Tongue (tissue), 2 donors: ENCODE results near the gene MIOX. TPM values are rescaled to one million over a fixed set of nuclear protein-coding genes. Genes with fewer than 3 reads are reported as not detected.

Experiments used
- DNase-seq: peaks from one replicate; pipeline ENCODE4 v3.0.0-alpha.2; 2015
- total RNA-seq: library from RNA; depleted of rRNA; stranded (reverse); fragments of >200 nt; gene quantifications from one replicate; pipeline ENCODE4 v1.2.3, GENCODE V29; 2014

MIOX gene
- total RNA-seq, 1 donor from 2014 or later, result not detected

DNA sequence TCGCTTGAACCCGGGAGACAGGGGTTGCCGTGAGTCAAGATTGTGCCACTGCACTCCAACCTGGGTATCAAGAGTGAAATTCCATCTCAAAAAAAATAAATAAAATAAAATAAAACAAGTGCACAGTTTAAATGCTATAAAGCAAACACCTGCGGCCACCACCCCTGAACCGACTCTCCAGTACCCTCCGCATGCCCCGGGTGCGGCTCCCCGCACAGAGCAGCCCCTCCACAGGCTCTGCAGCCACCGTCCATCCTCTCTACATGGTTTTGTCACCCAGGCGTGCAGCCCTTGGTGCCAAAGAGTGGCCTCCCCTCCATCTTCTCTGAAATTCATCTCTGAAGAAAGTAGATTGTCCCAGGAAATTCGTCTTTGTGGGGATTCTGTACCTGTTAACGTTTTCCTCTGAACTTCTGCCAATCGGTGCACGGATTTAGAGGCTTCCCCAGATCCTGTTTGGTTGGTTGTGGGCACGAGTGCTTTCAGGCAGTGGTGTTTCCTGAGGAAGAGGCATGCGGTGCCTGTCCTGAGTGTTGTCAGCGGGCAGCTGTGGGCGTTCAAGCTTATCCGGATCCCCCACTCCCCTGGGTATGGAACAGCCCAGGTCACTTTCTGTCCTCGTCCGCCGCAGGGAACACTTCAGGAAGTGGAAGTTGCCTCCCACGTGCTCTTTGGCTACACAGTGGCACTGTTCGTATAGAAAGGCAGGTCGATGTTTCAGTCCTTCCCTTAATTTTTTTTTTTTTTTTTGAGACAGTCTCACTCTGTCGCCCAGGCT is 4.1 kb downstream of the MIOX start:
- no peak for DNase-seq

DNA sequence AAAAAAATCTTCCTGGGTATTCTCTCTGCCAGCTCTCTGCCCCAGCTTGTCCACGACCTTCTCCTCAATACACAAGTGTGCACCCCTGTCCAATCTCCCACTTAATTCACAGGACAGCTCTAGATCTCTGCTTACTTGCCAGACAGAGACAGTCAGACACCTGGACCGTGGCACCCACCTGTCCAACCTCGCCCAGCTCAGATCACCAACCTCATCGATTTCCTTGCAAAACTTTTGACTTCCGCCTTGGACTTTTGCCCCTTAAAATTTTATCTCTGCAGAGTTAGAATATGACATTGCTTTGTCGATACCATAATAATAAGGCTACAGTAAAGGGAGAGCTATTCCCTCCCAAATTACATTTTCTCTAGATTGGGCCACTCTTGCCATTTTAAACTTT is 10.4 kb downstream of the MIOX start:
- no peak for DNase-seq

DNA sequence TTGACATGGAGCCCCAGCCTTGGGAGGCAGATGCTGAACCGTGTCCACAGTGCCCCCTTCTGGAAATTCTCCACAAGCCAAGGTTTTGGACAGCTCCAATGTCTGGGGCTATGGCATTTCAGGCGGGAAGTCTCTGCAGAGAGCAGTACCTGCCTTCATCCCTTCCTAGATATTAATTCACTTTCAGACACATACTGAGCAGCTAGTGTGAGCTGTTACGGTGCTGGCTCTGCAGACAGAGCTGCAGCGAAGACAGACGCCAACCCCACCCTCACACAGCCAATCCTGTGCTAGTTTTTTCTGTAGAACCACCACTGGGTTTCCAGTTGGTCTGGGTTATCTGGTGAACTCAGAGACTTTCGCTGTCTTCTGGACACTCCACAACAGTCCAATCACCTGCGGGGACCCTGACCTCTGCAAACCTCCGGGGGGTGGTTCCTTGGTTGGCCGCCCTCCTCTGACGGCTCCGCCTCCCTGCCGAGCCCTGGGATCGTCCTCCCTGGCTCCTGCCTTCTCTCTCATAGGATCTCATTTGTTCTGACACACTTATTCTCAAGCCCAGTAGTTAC is 11.7 kb downstream of the MIOX start:
- peak; percentile 73 for DNase-seq

DNA sequence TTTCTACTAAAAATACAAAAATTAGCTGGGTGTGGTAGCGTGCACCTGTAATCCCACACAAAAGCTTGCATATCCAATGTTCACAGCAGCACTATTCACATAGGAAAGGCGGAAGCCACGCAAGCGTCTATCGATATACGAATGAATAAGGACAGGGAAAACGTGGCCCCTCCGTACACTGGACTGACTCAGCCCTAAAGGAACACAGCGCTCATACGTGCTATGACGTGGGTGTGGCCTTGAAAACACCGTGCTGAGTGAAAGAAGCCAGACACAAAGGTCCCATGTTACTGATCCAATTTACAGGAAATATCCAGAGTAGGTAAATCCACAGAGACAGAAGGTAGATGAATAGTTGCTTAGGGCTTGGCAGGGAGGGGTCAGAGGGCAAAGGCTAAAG is 13.8 kb downstream of the MIOX start:
- no peak for DNase-seq

DNA sequence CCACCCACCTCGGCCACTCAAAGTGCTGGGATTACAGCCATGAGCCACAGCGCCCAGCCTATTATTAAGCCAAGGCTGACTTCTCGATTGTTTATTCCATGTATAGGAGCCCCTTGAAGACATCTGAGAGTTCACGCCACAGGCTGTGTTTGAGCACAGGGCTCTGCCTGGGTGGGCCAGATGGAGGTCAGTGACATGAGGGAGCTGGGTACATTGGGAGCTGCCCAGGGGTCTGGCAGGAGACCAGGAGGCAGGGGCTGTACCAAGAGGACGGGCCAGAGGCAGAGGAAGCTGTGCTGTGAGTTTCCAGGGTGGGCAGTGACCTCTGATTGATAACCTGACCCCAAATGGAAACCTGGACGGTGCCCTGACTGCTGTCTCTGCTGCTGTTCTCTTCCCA is 15.4 kb downstream of the MIOX start:
- no peak for DNase-seq

DNA sequence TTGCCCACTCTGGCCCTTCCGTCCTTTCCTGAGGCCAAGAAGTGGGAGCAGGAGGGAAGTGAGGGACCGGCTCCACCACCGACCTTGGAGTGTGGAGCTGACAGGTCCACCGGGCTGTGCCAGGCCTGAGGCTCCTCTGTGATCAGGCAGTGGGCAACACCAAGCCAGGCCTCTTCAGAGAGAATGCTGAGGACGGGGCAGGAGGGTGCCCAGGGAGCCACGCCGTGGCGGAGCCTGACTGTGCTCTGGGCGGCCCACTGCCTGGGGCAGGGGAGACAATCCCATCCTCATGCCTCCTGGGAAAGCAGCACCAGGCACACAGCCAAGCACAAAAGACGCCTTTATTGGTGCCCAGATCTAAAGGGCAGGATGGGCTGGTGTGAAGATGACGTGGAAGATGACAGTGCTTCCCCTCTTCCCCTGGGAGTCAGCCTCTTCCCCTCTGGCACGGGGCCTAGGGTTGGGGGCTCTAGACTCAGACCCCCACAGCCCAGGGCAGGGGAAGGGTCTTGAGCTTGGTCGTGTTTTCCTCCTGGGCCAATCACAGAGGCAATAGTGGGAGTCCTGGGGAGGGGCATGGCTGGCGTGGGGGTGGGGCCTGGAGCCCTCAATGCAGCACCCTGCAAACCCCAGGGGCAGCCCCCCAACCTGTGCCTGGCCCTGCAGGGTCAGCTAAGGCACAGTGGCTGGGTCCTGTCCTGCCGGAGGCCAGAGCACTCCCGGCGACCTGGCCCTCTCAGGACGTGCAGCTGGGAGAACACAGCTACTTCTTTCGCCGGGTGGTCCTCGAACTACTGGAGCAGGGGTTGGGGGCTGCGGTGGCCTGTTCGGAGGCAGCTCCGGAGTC is 16.2 kb downstream of the MIOX start:
- no peak for DNase-seq

DNA sequence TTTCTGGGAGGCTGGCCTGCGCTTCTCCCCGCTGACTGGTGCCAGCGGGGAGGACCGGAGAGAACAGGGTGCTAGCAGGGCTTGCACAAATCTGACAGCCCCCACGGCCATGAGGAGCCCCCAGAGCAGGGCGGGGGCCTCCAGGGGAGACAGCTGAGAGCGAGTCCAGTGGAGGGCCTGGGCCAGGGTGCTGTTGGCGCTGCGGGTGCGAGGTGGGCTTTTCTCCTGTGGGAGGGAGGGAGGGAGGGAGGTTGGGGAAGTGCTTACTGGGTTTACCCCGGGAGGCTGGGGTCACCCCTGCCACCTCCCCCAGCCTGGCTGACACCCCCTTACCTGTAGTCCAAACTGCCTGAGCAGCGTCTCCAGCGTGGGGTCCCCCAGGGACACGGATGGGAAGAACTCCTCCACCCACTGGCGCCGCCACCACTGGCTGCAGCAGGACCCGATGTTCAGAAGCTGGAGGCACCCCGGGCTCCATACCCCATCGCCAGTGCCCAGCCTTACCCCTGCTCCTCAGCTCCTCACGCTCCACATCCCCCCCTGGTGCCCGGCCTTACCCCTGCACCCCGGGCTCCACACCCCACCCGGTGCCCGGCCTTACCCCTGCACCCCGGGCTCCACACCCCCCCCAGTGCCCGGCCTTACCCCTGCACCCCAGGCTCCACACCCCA is 17.0 kb downstream of the MIOX start:
- no peak for DNase-seq

DNA sequence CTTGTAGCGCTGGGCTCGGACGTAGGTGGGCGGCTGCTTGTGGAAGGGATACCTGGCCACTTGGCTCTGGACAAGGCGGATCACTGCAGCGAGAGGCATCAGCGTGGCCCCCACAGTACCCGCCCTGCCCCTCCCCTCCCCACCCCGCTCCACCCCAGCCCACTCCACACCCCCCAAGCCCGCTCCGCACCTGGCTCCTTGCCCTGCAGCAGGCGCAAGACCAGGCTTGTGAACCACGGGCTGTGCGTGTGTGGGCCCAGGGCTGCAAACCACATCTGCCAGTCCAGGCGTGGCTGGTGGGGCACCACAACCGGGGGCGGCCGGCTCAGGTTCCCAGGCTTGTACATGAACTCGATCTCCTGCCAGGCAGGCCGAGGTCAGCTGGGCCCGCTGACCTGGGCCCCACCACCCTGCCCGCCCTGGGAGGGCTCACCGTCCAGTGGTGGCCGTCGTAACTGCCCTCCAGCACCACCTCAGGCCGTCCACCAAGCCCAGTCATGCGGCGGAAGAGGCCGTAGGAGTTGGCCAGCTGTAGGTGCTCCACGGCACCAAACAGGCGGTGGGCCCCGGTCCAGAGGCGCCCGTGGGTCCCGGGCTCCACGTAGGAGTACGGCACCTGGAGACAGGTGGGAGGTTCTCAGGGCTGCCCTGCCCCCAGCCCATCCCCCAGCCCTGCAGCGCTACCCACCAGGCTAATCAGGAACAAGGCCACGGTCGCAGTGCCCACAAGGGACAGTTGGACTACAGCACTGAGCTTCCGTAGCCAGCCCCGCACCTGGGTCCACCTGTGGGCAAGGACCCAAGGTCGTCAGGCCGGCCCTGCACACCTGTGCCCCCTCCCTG is 17.9 kb downstream of the MIOX start:
- no peak for DNase-seq

DNA sequence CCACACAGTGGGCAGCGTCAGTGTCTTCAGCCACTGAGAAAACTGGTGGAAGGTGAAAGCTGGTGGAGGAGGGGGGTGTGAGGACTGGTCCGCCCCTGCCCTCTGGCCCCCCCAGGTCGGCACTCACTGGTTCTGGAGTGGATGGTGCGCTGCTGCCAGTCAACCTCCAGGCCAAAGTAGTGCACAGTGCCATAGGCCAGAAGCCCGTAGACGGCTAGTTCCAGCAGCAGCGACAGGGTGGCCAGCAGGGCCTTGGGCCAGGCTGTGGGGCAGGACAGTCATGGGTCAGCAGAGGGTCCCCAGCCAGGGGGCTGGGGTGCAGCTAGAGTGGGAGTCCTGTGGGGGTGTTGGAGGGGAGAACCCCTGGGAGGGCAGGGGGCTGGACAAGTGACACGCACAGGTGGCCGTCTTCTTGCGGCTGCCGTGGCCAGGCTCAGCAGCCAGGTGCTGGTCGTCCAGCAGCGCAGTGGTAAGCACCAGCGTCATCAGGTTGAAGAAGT is 18.7 kb downstream of the MIOX start:
- DNase-seq, result no peak

DNA sequence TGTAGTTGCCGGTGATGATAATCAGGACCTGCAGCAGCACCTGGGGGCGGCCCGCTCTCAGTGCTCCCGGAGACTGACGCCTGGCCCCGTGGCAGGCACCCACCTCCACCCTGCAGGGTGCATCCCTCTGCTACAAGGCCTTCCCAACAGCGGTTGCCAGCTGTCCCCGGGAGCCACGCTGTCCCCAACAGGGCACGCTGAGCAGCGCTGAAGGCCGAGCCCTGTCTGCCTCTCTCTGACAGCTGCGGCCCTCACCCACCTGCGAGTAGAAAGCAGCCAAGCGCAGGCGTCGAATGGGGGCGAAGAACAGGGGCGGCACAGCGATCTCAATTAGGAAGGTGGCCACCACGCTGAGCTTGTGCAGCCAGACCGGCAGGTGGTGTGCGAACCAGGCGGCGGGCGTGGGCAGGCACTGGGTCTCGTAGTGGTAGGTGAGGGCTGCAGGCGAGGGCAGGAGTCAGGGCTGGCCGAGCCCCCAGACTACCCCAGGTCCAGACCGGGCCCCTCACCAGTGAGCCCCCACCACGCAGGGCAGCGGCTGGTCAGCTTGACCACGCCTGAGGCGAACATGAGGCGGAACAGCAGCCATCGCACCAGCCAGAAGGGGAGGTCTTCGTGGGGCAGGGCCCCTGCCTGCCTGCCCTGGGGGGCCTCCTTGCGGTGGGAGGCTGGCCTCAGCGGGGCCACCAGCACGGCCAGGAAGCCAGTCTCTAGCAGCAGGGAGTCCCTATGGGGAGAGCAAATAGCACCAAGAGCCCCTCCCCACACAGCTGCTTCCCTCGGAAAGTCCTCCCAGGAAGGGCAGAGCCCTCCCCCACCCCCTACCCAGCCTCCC is 19.3 kb downstream of the MIOX start:
- DNase-seq, result no peak

DNA sequence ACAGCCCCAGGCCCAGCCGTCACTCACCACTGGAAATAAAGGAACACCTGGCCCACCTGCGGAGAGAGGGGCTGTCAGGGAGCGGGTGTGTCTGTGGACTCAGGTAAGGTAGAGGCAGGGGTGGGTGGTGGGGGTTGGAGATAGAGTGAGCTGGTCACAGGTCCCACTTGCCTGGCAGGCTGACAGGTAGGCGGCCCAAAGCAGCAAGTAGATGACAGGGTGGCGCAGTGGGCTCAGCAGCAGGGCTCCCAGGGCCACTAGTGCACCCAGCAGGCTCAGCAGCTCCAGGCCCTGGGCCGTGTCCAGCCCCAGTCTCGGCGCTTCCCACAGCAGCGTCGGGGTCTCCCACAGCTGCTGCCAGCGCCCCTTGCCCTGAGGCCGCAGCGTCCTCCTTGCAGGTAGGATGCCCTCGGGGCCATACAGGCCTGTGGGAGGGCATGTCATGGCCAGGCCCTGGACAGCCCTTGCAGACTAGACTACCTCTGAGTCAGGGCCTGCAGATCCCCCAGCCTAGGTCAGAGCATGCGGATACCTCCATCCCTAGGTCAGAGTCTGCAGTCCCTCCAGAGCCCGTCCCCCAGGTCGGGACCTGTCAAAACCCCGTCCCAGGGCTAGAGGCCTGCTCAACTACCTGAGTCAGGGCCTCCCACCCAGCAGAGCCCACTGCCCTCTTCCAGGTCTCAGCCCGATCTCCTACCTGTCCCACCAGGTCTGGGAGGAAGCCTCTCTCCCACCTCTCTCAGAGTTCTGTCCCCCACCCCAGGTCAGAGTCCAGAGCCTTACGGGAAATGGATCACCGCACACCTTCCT is 20.2 kb downstream of the MIOX start:
- DNase-seq, result no peak

DNA sequence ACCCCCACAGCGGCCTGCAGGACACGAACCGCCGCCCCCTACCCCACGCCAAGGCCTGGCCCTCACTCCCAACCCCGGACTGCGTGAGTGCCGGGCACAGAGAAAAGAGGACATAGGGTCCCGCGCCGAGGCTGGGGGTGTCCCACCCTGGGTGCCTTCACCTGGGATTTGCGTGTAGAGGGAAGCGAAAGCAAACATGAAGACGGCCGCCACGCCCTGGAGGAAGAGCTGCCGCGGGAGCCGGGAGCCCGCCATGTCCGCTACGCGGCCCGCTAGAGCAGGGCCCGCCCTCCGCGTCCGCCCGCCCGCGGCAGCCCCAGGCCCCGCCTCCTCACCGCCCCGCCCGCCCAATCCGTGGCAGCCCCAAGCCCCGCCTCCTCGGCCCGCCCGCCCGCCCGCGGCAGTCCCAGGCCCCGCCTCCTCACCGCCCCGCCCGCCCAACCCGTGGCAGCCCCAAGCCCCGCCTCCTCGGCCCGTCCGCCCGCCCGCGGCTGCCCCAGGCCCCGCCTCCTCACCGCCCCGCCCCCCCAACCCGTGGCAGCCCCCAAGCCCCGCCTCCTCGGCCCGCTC is 20.8 kb downstream of the MIOX start, which contains the start of gene LMF2:
LMF2 (minus strand) TSS at position 282 of the 570 bp plus-strand sequence; CDS start at position 255, 27 bp downstream.
- DNase-seq, result no peak

DNA sequence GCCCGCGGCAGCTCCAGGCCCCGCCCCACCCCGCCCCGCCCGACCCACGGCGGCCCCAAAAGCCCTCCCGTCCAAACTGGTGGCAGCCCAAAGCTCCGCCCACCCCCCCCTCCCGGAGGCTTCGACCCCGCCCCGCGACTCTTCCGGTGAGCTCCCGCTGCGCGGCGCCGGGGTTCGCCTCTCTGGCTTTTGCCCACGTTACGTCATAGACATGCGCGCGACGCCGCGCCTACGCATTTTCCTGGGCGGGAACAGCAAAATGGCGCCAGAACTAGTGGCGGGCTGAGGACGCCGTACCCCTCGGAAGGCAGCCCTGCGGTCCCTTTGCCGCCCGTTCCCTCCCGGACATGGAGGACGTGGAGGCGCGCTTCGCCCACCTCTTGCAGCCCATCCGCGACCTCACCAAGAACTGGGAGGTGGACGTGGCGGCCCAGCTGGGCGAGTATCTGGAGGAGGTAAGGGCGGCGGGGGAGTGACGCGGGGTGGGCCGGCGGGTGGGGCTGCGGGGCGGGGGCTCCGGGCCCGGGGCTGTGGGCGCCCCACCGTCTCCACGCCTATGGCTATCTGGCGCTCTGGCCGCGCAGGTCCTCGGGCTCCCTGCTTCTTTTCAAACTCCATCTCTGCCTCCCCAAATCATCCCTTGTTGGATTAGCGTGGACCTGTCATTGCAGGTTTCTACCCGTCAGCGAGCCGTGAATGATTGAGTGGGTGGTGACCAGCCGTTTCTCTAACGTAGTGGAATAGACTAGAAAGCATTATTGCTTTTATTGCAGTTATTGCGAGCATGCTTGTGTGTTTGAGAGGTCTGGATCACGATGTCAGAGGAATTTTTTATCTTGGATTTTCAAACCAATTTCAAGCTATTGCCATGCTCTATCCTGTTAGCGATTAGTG is 21.6 kb downstream of the MIOX start, which contains the start of gene NCAPH2:
NCAPH2 (plus strand) TSS at position 234 of the 894 bp plus-strand sequence; CDS start at position 348, 114 bp downstream.
- DNase-seq, result peak; percentile 99

DNA sequence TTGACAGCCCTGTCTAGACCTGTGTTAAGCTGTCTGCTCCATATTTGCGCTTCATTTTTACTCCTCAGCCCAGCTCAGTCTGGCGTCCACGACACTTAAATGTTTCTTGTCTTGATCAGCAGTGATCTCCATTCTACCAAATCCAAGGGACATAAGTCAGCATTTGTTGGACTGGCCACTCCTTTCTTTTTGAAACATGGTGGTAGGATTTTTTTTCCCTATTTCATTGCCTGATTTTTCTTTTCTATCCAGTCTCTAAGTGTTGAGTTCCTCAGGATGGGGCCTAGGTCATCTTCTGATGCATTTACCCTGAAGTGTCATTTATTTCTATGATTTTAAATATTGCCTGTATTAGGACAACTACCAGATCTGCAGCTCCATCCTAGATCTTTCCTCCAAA is 22.2 kb downstream of the MIOX start:
- DNase-seq, result no peak

DNA sequence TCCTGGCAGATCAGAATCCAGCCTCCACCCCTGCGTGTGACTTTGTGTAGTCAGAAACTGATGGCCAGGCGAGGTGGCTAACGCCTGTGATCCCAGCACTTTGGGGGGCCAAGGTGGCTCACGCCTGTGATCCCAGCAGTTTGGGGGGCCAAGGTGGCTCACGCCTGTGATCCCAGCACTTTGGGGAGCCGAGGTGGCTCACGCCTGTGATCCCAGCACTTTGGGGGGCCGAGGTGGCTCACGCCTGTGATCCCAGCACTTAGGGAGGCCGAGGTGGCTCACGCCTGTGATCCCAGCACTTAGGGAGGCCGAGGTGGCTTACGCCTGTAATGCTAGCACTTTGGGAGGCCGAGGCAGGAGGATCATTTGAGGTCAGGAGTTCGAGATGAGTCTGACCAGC is 26.5 kb downstream of the MIOX start:
- DNase-seq, result no peak

DNA sequence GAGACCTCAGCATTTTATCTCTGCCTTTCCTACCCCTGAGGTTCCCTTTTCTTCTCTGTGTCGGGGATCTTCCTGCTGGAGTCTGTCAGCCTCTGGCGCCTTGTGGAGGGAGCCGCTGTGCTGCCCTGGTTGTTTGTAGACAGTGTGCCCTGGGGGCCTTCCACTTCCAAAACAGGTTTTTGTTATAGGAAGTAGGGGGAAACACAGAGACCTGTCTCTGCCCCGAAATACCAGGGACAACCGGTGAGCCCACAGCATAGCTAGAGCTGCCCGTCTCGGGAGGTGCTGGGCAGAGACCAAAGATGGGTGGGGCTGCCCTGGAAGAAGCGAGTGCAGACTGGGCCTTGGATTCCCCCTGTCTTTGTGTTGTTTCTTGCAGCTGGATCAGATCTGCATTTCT is 29.4 kb downstream of the MIOX start:
- no peak for DNase-seq

DNA sequence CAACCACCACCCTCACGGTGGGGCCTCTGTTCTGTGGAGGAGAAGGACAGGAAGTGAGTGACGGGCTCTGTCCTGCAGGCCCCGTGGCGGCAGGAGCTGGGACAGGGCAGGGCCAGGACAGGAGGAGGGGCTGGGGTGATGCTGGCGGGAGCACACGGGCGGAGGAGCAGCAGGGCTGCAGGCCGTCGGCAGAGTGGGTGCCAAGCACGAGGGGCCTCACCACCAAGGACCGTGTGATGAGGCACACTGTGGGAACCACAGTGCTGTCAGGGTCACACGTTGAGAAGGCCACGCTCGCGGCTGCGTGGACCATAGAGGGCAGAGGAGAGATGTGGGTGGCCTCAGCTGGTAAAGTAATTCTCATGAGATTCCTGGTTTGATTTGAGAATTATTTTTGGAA is 30.2 kb downstream of the MIOX start:
- DNase-seq, result no peak
